Esophagus squamous epithelium (tissue), 4 donors: Measurements from ENCODE around the gene C1QL2.

ENCODE experiments used
- CTCF ChIP-seq, 6 experiments: fragments of 450-650 bp in 4 of 6; fragments of 200-600 bp in 2 of 6; sonication (generic) in 2 of 6; IDR thresholded peaks; one replicate each; pipeline ENCODE4 v1.5.1; 2016 to 2019; ENCODE audit warnings: antibody characterized with exemption in 6 of 6, mild to moderate bottlenecking in 4 of 6, moderate library complexity in 4 of 6
- POLR2A ChIP-seq, 4 donors: fragments of 450-650 bp; IDR thresholded peaks; one replicate each; pipeline ENCODE4 v1.6.1; 2017; ENCODE audit warnings: antibody characterized with exemption in 4 of 4, mild to moderate bottlenecking in 4 of 4, moderate library complexity in 3 of 4

- TF ChIP-seq POLR2A (IDR thresholded peaks at IDR 0.05): no peak
- TF ChIP-seq CTCF (IDR thresholded peaks at IDR 0.05): no peak
These were observed 22.3 kb upstream of the C1QL2 start for GRCh38 chr2:119180892-119181291.
